Lower leg skin (tissue), 3 donors: ENCODE results near the gene EIF2S1.

Source experiments
- CTCF ChIP-seq, 3 donors: fragments of 450-650 bp; IDR thresholded peaks; one replicate each; pipeline ENCODE4 v1.5.1; 2016; ENCODE audit warnings: antibody characterized with exemption in 3 of 3, mild to moderate bottlenecking in 3 of 3, moderate library complexity in 2 of 3
- POLR2A ChIP-seq, 2 donors: fragments of 450-650 bp; IDR thresholded peaks; one replicate each; pipeline ENCODE4 v1.6.1; 2016 to 2017; ENCODE audit warnings: antibody characterized with exemption in 2 of 2, mild to moderate bottlenecking in 1 of 2, moderate library complexity in 1 of 2

DNA sequence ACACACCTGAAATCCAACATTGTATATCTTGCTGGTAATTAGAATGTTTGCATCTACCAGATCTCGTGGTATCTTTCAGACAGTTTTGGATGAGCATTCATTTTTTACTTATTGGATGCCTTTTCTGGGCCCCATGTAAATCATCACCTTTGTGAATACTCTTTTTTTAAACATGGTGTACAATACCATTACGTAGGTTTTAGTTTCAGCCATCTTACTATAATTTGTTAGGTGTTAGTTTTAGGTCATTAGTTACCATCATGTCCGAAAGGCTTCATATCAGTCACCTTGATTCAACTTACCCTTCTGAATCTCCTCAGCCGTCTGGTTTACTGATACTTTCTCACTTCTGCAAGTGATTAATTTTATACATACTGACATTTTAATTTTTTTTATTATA, 5.3 kb downstream of the EIF2S1 start:
- TF ChIP-seq CTCF (IDR thresholded peaks at IDR 0.05) (no peak), POLR2A (IDR thresholded peaks at IDR 0.05) (no peak)
